HepG2 (cell line): ENCODE results near the gene TXNRD2. TPM values are rescaled to one million over a fixed set of nuclear protein-coding genes. Genes with fewer than 3 reads are reported as not detected.

ENCODE experiments used
- KDM2A ChIP-seq: sonication (generic); formaldehyde crosslinking; IDR thresholded peaks from 2 replicates; pipeline ENCODE4 v1.4.0; 2020; ENCODE audit warnings: low read depth, missing genetic modification reagents, borderline replicate concordance
- MAZ ChIP-seq, 2 experiments: sonication (generic) in 1 of 2; formaldehyde crosslinking in 1 of 2; IDR thresholded peaks; 2 replicates each; pipeline versions ENCODE4 v1.5.0 to v1.6.1; 2012 to 2020; ENCODE audit warnings: low read depth in 2 of 2, mild to moderate bottlenecking in 2 of 2, borderline replicate concordance in 1 of 2, improper control_type of control experiment in 1 of 2, low read length in 1 of 2, missing genetic modification reagents in 1 of 2, moderate library complexity in 1 of 2
- MTA1 ChIP-seq: sonication (generic); formaldehyde crosslinking; IDR thresholded peaks from 2 replicates; pipeline ENCODE4 v1.4.0; 2020; ENCODE audit warnings: missing genetic modification reagents, mild to moderate bottlenecking, borderline replicate concordance
- SIN3A ChIP-seq: IDR thresholded peaks from 2 replicates; pipeline ENCODE4 v1.6.1; 2011; ENCODE audit warnings: low read depth, mild to moderate bottlenecking, control low read depth, low read length, borderline replicate concordance
- SRSF4 ChIP-seq: fragments of 200-400 bp; formaldehyde crosslinking; IDR thresholded peaks from one replicate; pipeline ENCODE4 v1.6.1; 2018; ENCODE audit warnings: mild to moderate bottlenecking, low read depth, low read length, moderate library complexity; ENCODE audit not compliant: poor library complexity, severe bottlenecking
- ZC3H13 ChIP-seq: sonication (generic); formaldehyde crosslinking; IDR thresholded peaks from 2 replicates; pipeline ENCODE4 v1.8.1; 2023; ENCODE audit warnings: mild to moderate bottlenecking, missing genetic modification reagents, moderate library complexity
- ZFX ChIP-seq: sonication (generic); formaldehyde crosslinking; IDR thresholded peaks from 2 replicates; pipeline ENCODE4 v1.4.0; 2020; ENCODE audit warnings: mild to moderate bottlenecking, low read depth, missing genetic modification reagents, moderate library complexity
- ZNF121 ChIP-seq: sonication (generic); formaldehyde crosslinking; IDR thresholded peaks from 2 replicates; pipeline ENCODE4 v1.5.0; 2020; ENCODE audit warnings: mild to moderate bottlenecking, missing genetic modification reagents
- ZNF225 ChIP-seq: sonication (generic); formaldehyde crosslinking; IDR thresholded peaks from 2 replicates; pipeline ENCODE4 v1.4.0; 2020; ENCODE audit warnings: mild to moderate bottlenecking, missing genetic modification reagents
- ZNF383 ChIP-seq: sonication (generic); formaldehyde crosslinking; IDR thresholded peaks from 2 replicates; pipeline ENCODE4 v1.4.0; 2020; ENCODE audit warnings: missing genetic modification reagents, mild to moderate bottlenecking, borderline replicate concordance
- ZNF644 ChIP-seq: IDR thresholded peaks from 2 replicates; pipeline ENCODE4 v1.6.1; 2016; ENCODE audit warnings: low read depth
- ZNF780A ChIP-seq: sonication (generic); formaldehyde crosslinking; IDR thresholded peaks from 2 replicates; pipeline ENCODE4 v1.8.0; 2022; ENCODE audit warnings: mild to moderate bottlenecking, missing genetic modification reagents, moderate library complexity
- polyA plus RNA-seq, 8 experiments: library from polyadenylated mRNA; depleted of rRNA in 3 of 8; stranded (reverse) in 7 of 8; unstranded in 1 of 8; fragments of >200 nt; fragmentation: Illumina TruSeq in 4 of 8; extraction: Trizol in 4 of 8; gene quantifications; 2 replicates each; pipeline versions ENCODE4 v1.2.1 to v1.2.3, GENCODE V29; 2011 to 2016; ENCODE audit warnings: low read depth in 4 of 8, missing spikeins in 1 of 8, mixed read lengths in 1 of 8; ENCODE audit not compliant: insufficient read depth in 1 of 8
- total RNA-seq, 5 experiments: library from RNA; depleted of rRNA; stranded (reverse); fragments of >200 nt; fragmentation: Illumina TruSeq; extraction: Trizol; gene quantifications; 2 replicates each; pipeline ENCODE4 v1.2.3, GENCODE V29; 2016; ENCODE audit warnings: low read depth in 1 of 5
- TF ChIP-seq, protein P1 (sequence below): sonication (generic); formaldehyde crosslinking; IDR thresholded peaks from 2 replicates; pipeline ENCODE4 v1.9.0; 2021; ENCODE audit warnings: mild to moderate bottlenecking, missing genetic modification reagents
- TF ChIP-seq, protein P2 (sequence below): sonication (generic); formaldehyde crosslinking; IDR thresholded peaks from 2 replicates; pipeline ENCODE4 v1.8.0; 2022; ENCODE audit warnings: mild to moderate bottlenecking, missing genetic modification reagents, moderate library complexity
- TF ChIP-seq, protein P3 (sequence below): sonication (generic); formaldehyde crosslinking; IDR thresholded peaks from 2 replicates; pipeline ENCODE4 v1.5.1; 2020; ENCODE audit warnings: mild to moderate bottlenecking, missing genetic modification reagents, moderate library complexity

The TXNRD2 gene
- total and polyA plus RNA-seq, 2 of the 13 experiments (the other 11 are each of a cell fraction or from before 2014, with no cell fraction given): 17.5 to 18.6 TPM

DNA sequence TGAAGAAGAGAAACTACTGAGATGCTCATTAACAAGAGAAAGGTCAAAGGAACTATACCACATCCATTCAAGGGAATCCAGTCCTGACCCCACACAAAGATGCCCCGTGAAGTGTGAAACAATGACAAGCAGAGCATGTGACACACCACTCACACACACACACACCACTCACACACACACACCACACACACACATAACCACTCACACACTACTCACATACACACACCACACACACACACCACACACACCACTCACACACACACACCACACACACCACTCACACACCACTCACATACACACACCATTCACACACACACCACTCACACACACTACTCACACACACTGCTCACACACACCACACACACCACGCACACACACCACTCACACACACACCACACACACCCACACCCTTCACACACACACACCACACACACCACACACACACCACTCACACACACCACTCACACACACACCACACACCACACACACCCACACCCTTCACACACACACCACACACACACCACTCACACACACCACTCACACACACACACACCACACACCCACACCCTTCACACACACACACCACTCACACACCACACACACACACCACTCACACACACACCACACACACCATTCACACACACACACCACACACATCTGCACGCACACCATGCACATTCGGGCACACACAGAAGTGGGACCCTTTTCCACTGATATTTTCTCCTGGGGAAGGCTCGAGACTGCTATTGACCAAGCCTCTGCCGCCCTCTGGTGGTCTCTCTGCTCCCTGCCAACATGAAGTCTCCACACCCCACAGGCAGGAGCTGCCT lies 32.1 kb downstream of the TXNRD2 start (continued):
- TF ChIP-seq, protein P1, sequence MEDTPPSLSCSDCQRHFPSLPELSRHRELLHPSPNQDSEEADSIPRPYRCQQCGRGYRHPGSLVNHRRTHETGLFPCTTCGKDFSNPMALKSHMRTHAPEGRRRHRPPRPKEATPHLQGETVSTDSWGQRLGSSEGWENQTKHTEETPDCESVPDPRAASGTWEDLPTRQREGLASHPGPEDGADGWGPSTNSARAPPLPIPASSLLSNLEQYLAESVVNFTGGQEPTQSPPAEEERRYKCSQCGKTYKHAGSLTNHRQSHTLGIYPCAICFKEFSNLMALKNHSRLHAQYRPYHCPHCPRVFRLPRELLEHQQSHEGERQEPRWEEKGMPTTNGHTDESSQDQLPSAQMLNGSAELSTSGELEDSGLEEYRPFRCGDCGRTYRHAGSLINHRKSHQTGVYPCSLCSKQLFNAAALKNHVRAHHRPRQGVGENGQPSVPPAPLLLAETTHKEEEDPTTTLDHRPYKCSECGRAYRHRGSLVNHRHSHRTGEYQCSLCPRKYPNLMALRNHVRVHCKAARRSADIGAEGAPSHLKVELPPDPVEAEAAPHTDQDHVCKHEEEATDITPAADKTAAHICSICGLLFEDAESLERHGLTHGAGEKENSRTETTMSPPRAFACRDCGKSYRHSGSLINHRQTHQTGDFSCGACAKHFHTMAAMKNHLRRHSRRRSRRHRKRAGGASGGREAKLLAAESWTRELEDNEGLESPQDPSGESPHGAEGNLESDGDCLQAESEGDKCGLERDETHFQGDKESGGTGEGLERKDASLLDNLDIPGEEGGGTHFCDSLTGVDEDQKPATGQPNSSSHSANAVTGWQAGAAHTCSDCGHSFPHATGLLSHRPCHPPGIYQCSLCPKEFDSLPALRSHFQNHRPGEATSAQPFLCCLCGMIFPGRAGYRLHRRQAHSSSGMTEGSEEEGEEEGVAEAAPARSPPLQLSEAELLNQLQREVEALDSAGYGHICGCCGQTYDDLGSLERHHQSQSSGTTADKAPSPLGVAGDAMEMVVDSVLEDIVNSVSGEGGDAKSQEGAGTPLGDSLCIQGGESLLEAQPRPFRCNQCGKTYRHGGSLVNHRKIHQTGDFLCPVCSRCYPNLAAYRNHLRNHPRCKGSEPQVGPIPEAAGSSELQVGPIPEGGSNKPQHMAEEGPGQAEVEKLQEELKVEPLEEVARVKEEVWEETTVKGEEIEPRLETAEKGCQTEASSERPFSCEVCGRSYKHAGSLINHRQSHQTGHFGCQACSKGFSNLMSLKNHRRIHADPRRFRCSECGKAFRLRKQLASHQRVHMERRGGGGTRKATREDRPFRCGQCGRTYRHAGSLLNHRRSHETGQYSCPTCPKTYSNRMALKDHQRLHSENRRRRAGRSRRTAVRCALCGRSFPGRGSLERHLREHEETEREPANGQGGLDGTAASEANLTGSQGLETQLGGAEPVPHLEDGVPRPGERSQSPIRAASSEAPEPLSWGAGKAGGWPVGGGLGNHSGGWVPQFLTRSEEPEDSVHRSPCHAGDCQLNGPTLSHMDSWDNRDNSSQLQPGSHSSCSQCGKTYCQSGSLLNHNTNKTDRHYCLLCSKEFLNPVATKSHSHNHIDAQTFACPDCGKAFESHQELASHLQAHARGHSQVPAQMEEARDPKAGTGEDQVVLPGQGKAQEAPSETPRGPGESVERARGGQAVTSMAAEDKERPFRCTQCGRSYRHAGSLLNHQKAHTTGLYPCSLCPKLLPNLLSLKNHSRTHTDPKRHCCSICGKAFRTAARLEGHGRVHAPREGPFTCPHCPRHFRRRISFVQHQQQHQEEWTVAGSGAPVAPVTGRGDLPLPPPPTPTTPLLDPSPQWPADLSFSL: peak; percentile 97
- TF ChIP-seq MAZ (IDR thresholded peaks at IDR 0.05; ENCODE audit: borderline replicate concordance, low read depth, low read length): no peak
- 0 out of 2 replicates have a peak, but pooled peaks have one; percentile 23 for TF ChIP-seq MAZ (CRISPR knock-in tag; IDR thresholded peaks at IDR 0.05; ENCODE audit: low read depth)
- no peak for TF ChIP-seq SIN3A
- TF ChIP-seq ZNF225 (CRISPR knock-in tag): peak; percentile 42; the same call in 1 of the 2 replicates
- TF ChIP-seq SRSF4: no peak
- TF ChIP-seq ZC3H13 (CRISPR knock-in tag): no peak
- peak; percentile 37; the same call in 1 of the 2 replicates for TF ChIP-seq ZFX
- TF ChIP-seq ZNF644: no peak
- TF ChIP-seq ZNF121 (CRISPR knock-in tag): no peak
- TF ChIP-seq ZNF383 (CRISPR knock-in tag): no peak
- TF ChIP-seq, protein P2, sequence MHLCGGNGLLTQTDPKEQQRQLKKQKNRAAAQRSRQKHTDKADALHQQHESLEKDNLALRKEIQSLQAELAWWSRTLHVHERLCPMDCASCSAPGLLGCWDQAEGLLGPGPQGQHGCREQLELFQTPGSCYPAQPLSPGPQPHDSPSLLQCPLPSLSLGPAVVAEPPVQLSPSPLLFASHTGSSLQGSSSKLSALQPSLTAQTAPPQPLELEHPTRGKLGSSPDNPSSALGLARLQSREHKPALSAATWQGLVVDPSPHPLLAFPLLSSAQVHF (CRISPR knock-in tag): peak; percentile 68; the same call in 1 of the 2 replicates
- TF ChIP-seq, protein P3, sequence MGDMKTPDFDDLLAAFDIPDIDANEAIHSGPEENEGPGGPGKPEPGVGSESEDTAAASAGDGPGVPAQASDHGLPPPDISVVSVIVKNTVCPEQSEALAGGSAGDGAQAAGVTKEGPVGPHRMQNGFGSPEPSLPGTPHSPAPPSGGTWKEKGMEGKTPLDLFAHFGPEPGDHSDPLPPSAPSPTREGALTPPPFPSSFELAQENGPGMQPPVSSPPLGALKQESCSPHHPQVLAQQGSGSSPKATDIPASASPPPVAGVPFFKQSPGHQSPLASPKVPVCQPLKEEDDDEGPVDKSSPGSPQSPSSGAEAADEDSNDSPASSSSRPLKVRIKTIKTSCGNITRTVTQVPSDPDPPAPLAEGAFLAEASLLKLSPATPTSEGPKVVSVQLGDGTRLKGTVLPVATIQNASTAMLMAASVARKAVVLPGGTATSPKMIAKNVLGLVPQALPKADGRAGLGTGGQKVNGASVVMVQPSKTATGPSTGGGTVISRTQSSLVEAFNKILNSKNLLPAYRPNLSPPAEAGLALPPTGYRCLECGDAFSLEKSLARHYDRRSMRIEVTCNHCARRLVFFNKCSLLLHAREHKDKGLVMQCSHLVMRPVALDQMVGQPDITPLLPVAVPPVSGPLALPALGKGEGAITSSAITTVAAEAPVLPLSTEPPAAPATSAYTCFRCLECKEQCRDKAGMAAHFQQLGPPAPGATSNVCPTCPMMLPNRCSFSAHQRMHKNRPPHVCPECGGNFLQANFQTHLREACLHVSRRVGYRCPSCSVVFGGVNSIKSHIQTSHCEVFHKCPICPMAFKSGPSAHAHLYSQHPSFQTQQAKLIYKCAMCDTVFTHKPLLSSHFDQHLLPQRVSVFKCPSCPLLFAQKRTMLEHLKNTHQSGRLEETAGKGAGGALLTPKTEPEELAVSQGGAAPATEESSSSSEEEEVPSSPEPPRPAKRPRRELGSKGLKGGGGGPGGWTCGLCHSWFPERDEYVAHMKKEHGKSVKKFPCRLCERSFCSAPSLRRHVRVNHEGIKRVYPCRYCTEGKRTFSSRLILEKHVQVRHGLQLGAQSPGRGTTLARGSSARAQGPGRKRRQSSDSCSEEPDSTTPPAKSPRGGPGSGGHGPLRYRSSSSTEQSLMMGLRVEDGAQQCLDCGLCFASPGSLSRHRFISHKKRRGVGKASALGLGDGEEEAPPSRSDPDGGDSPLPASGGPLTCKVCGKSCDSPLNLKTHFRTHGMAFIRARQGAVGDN (CRISPR knock-in tag): peak; percentile 60
- TF ChIP-seq MTA1 (CRISPR knock-in tag): peak; percentile 35; the same call in 1 of the 2 replicates
- TF ChIP-seq ZNF780A: 0 out of 2 replicates have a peak, but pooled peaks have one; percentile 29
- peak; percentile 36; the same call in 1 of the 2 replicates for TF ChIP-seq KDM2A (CRISPR knock-in tag)
